BLaER1 treated with 17β-estradiol and CSF1 and Interleukin-3, amounts not matched to agents 10 nM and 100 nM (cell line): ENCODE measurements around the gene DTX4.

ENCODE experiments used
- H3K27ac ChIP-seq, 11 experiments: shearing (Covaris generic); formaldehyde crosslinking; 2 replicates each; pipeline ENCODE4 v1.8.1; 2022
- H3K27me3 ChIP-seq, 11 experiments: shearing (Covaris generic); formaldehyde crosslinking; 2 replicates each; pipeline ENCODE4 v1.8.1; 2022
- H3K36me3 ChIP-seq, 11 experiments: shearing (Covaris generic); formaldehyde crosslinking; 2 replicates each; pipeline ENCODE4 v1.8.1; 2022
- H3K4me1 ChIP-seq, 10 experiments: shearing (Covaris generic); formaldehyde crosslinking; 2 replicates each; pipeline ENCODE4 v1.8.1; 2022
- H3K4me2 ChIP-seq, 11 experiments: shearing (Covaris generic); formaldehyde crosslinking; 2 replicates each; pipeline ENCODE4 v1.8.1; 2022
- H3K4me3 ChIP-seq, 10 experiments: shearing (Covaris generic); formaldehyde crosslinking; 2 replicates each; pipeline ENCODE4 v1.8.1; 2022
- H3K9ac ChIP-seq, 11 experiments: shearing (Covaris generic); formaldehyde crosslinking; 2 replicates each; pipeline ENCODE4 v1.8.1; 2022
- H3K9me3 ChIP-seq, 11 experiments: shearing (Covaris generic); formaldehyde crosslinking; replicated peaks in 1 of 11; 2 replicates each; pipeline ENCODE4 v1.8.1; 2022
- H4K20me1 ChIP-seq, 11 experiments: shearing (Covaris generic); formaldehyde crosslinking; 2 replicates each; pipeline ENCODE4 v1.8.1; 2022
- Cebpa-rat ChIP-seq, 11 experiments: shearing (Covaris generic); IDR thresholded peaks; 2 replicates each; pipeline ENCODE4 v1.8.1; 2022

DTX4 gene

DNA sequence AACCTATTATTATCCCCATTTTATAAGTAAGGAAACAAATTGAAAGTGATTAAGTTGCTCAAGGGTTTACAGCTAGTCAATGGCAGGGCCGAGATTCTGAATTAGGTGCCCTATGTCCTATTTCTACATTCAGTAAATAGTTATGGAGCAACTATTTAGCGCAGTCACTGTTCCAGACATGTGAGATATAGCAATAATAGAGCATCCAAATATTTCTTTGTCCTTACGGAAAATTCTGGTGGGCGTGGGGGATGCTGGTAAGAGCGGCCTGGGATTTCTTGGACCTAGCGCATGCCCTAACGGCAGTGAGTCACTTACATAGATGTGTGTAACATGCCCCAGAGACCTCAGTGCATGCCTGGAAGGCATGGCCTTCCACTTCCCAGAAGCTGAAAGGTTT is 4.4 kb downstream of the DTX4 start:
- H3K27ac ChIP-seq = no peak overlapping the region
- H3K4me1 ChIP-seq = peaks cover 14 to 34% (median 29%) of the 10 kb centered on the region in 10 experiments; a peak in 19 of 20 replicates
- H3K36me3 ChIP-seq = peaks cover 0 to 45% (median 8%) of the 10 kb centered on the region in 11 experiments; a peak in 9 of 22 replicates
- no peak overlapping the region for H3K4me2 ChIP-seq
- H3K9me3 ChIP-seq = peaks cover 20 to 33% (median 25%) of the 10 kb centered on the region in 11 experiments
- peaks cover 21 to 35% (median 31%) of the 10 kb centered on the region in 11 experiments for H3K27me3 ChIP-seq
- peaks cover 0 to 55% (median 8%) of the 10 kb centered on the region in 11 experiments; a peak in 8 of 22 replicates for H4K20me1 ChIP-seq
- TF ChIP-seq Cebpa-rat (IDR thresholded peaks at IDR 0.05) = no peak
- H3K4me3 ChIP-seq = no peak overlapping the region
- no peak overlapping the region for H3K9ac ChIP-seq

DNA sequence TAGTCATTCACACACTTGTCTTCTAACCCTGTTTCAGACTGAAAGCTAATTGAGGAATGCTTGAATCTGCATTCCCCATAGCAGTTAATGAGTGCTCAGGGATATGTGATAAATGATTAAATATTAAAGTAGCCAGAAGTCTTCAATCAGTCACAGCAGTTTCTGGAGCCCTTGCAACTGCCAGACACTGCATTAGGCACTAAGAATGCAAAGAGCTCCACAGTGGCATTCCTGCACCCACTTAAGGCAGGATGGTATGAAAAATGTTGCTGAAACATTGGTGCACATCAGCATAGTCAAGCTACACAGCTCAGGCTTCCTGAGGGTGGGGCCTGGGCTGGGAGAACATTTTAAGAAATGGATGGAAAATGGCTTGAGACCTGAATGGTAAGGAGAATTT is 6.5 kb downstream of the DTX4 start:
- Histone ChIP-seq H3K4me3 (no peak overlapping the region), H3K36me3 (peaks cover 7 to 65% (median 25%) of the 10 kb centered on the region in 11 experiments; a peak in 16 of 22 replicates), H3K9ac (no peak overlapping the region), H3K4me2 (no peak overlapping the region), H4K20me1 (peaks cover 0 to 73% (median 8%) of the 10 kb centered on the region in 11 experiments; a peak in 8 of 22 replicates), H3K4me1 (peaks cover 6 to 24% (median 21%) of the 10 kb centered on the region in 10 experiments; a peak in 19 of 20 replicates), H3K27ac (no peak overlapping the region), H3K9me3 (peaks cover 20 to 40% (median 28%) of the 10 kb centered on the region in 11 experiments), H3K27me3 (peaks cover 11 to 24% (median 19%) of the 10 kb centered on the region in 11 experiments; a peak in 21 of 22 replicates)
- no peak for TF ChIP-seq Cebpa-rat (IDR thresholded peaks at IDR 0.05)

DNA sequence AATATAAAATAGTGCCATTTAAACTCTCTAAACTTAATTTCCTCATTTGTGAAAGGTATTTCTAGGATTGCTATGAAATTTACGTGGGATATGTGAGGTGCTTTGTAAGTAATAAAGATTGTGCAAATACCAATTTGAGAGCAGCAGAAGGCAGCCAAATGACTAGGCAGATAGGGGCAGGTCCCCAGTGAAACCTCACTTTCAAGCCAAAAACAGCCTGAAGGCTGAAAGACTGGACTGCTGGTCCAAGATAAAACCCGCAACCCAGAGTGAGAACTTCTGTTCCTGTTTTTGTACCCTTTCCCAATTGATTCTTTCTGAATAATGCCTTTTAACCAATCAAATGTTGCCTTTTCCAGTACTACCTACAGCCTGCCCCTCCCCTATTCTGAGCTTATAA is 7.2 kb downstream of the DTX4 start:
- Histone ChIP-seq H3K4me3 (no peak overlapping the region), H3K4me1 (peaks cover 0 to 17% (median 14%) of the 10 kb centered on the region in 10 experiments; a peak in 16 of 20 replicates), H3K4me2 (no peak overlapping the region), H4K20me1 (peaks cover 0 to 75% (median 8%) of the 10 kb centered on the region in 11 experiments; a peak in 8 of 22 replicates), H3K9ac (no peak overlapping the region), H3K36me3 (peaks cover 7 to 73% (median 25%) of the 10 kb centered on the region in 11 experiments; a peak in 16 of 22 replicates), H3K27ac (no peak overlapping the region), H3K9me3 (peaks cover 20 to 40% (median 28%) of the 10 kb centered on the region in 11 experiments), H3K27me3 (peaks cover 6 to 17% (median 12%) of the 10 kb centered on the region in 11 experiments; a peak in 18 of 22 replicates)
- TF ChIP-seq Cebpa-rat (IDR thresholded peaks at IDR 0.05) = no peak

DNA sequence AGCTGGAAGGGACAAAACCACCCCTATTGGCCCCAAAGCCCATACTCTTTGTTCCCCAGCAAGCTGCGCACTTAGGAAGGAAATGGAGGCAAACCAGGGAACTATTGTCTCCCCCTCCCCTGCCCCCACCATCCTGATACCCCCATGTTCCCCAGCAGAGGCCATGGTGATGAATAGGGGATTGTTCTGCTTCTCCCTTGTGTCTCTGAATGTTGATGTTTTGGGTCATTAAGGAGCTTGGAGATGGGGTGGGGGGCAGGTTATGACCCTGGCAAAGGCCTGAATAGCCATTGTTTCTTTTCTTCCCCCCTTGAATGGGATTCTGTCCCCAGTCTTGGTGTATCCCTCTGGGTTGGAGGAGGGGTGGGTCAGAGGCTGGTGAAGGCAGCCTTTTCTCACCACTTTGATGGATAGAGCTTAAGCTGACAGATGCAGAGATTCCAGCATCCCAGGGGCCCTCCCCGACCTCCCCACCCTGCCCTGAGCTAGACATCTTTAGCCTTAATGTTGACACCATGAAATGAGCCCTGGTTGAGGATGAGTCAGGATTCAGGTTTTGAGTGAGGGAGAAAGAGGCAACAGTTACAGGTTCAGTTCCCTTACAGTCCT is 8.3 kb downstream of the DTX4 start:
- Histone ChIP-seq H3K4me3 (no peak overlapping the region), H4K20me1 (peaks cover 0 to 75% (median under 1%) of the 10 kb centered on the region in 11 experiments; a peak in 5 of 22 replicates), H3K36me3 (peaks cover 7 to 84% (median 25%) of the 10 kb centered on the region in 11 experiments; a peak in 16 of 22 replicates), H3K27ac (no peak overlapping the region), H3K9ac (no peak overlapping the region), H3K9me3 (peaks cover 20 to 40% (median 28%) of the 10 kb centered on the region in 11 experiments), H3K4me2 (no peak overlapping the region), H3K27me3 (peaks cover 0 to 6% (median under 1%) of the 10 kb centered on the region in 11 experiments; a peak in 8 of 22 replicates), H3K4me1 (peaks cover 0 to 5% (median 2%) of the 10 kb centered on the region in 10 experiments; a peak in 10 of 20 replicates)
- no peak for TF ChIP-seq Cebpa-rat (IDR thresholded peaks at IDR 0.05)

DNA sequence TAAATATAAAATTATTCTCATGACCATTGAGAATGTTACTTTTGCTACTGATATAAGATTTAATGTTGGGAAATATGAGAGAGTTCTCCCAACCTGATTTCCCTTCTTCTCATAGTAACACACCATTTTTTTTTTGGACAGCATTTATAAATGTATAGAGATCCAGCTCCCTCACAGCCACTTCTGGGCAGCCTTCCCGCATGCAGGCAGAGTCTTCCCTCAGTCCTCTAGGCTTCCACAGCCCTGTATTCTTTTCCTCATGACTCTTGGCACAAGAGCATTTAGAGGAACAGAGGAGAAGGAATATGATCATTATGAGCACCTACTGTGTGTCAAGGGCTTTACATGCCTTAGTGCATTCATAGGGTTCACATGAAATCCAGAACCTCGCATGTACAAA is 9.0 kb downstream of the DTX4 start:
- Histone ChIP-seq H3K4me1 (no peaks in the 10 kb centered on the region), H3K36me3 (peaks cover 7 to 80% (median 25%) of the 10 kb centered on the region in 11 experiments; a peak in 16 of 22 replicates), H3K27me3 (no peaks in the 10 kb centered on the region), H3K4me3 (no peak overlapping the region), H3K9ac (no peak overlapping the region), H3K9me3 (peaks cover 20 to 40% (median 28%) of the 10 kb centered on the region in 11 experiments), H4K20me1 (peaks cover 0 to 75% (median 0%) of the 10 kb centered on the region in 11 experiments; a peak in 4 of 22 replicates), H3K27ac (no peak overlapping the region), H3K4me2 (no peak overlapping the region)
- TF ChIP-seq Cebpa-rat (IDR thresholded peaks at IDR 0.05) = no peak

DNA sequence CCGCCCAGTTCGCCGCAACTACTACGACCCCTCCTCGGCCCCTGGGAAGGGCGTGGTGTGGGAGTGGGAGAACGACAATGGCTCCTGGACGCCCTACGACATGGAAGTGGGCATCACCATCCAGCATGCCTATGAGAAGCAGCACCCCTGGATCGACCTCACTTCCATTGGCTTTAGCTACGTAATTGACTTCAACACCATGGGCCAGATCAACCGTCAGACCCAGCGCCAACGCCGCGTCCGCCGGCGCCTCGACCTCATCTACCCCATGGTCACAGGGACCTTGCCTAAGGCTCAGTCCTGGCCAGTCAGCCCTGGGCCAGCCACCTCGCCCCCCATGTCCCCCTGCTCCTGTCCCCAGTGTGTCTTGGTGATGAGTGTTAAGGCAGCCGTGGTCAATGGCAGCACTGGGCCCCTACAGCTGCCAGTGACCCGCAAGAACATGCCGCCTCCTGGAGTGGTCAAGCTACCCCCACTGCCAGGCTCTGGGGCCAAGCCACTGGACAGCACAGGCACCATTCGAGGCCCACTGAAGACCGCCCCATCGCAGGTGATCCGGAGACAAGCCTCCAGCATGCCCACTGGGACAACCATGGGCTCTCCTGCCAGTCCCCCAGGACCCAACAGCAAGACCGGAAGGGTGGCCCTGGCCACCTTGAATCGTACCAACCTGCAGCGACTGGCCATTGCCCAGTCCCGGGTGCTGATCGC is 10.0 kb downstream of the DTX4 start:
- no peak for TF ChIP-seq Cebpa-rat (IDR thresholded peaks at IDR 0.05)
- Histone ChIP-seq H3K27ac (no peak overlapping the region), H3K4me1 (no peaks in the 10 kb centered on the region; a peak in 1 of 20 replicates), H3K4me2 (no peak overlapping the region), H3K9me3 (peaks cover 20 to 40% (median 28%) of the 10 kb centered on the region in 11 experiments), H4K20me1 (peaks cover 0 to 74% (median 0%) of the 10 kb centered on the region in 11 experiments; a peak in 5 of 22 replicates), H3K36me3 (peaks cover 7 to 71% (median 25%) of the 10 kb centered on the region in 11 experiments; a peak in 16 of 22 replicates), H3K9ac (no peak overlapping the region), H3K27me3 (no peaks in the 10 kb centered on the region), H3K4me3 (no peak overlapping the region)

DNA sequence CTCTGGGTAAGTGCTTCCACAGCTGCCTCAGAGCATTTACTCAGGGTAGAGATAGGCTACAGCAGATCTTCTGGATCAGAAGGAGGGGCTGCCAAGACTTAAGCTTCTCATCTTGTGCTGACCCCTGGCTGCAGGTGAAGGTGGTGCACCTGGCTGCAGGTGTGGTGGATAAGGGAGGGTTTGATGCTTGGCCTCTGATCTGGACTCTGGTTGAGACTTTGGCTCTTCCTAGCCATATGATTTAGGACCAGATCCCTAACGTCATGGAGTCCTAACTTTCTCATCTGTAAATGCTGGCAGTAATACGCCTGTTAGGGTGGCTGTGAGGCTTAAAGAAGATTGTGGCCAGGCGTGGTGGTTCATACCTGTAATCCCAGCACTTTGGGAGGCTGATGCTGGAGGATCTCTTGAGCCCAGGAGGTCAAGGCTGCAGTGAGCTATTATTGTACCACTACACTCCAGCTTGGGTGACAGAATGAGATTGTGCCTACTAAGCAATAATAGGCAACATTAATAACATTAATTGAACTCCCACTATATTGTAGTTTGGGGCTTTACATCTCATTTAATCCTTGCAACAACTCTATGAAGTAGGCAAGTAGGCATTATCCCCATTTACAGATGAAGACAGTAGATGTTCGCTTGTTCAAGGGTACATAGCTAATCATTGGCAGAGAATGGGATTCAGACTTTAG is 10.7 kb downstream of the DTX4 start:
- Histone ChIP-seq H3K27ac (no peak overlapping the region), H3K9ac (no peak overlapping the region), H3K27me3 (no peaks in the 10 kb centered on the region), H4K20me1 (peaks cover 0 to 74% (median 0%) of the 10 kb centered on the region in 11 experiments; a peak in 5 of 22 replicates), H3K36me3 (peaks cover 7 to 66% (median 25%) of the 10 kb centered on the region in 11 experiments; a peak in 16 of 22 replicates), H3K9me3 (peaks cover 20 to 40% (median 28%) of the 10 kb centered on the region in 11 experiments), H3K4me3 (no peak overlapping the region), H3K4me1 (peaks cover 0 to 7% (median 0%) of the 10 kb centered on the region in 10 experiments; a peak in 7 of 20 replicates), H3K4me2 (no peak overlapping the region)
- TF ChIP-seq Cebpa-rat (IDR thresholded peaks at IDR 0.05) = no peak

DNA sequence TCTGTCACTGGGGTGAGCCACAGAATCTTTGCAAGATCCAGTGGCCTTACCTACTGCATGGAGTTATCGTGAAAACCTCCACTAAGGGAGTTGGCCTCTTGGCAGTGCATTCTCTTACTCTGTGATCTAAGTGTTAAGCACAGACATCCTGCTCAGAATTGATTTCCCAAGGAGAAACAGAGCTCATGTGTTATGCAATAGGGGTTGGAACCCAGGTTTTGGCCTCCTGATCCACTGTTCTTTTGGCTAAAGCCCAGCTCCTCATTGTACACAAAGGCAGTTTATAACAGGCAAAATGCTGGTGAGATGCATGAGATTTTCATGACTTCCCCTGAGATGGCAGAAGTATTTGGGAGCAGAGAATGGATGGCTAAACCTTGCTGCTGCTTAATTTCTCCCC is 11.8 kb downstream of the DTX4 start:
- Histone ChIP-seq H3K4me2 (no peak overlapping the region), H4K20me1 (peaks cover 0 to 80% (median 0%) of the 10 kb centered on the region in 11 experiments; a peak in 5 of 22 replicates), H3K27me3 (no peaks in the 10 kb centered on the region), H3K9ac (no peak overlapping the region), H3K36me3 (peaks cover 7 to 63% (median 25%) of the 10 kb centered on the region in 11 experiments; a peak in 16 of 22 replicates), H3K27ac (no peak overlapping the region), H3K4me1 (peaks cover 0 to 18% (median 0%) of the 10 kb centered on the region in 10 experiments; a peak in 7 of 20 replicates), H3K9me3 (peaks cover 17 to 32% (median 22%) of the 10 kb centered on the region in 11 experiments), H3K4me3 (no peak overlapping the region)
- no peak for TF ChIP-seq Cebpa-rat (IDR thresholded peaks at IDR 0.05)
